GM23248 (cell line): ENCODE data around the gene PPIP5K1. TPM values are rescaled to one million over a fixed set of nuclear protein-coding genes. Genes with fewer than 3 reads are reported as not detected.
"Not testable (repeated sequence)": the region's sequence is repeated elsewhere in the genome, so short reads cannot be mapped to it uniquely, and the experiment has no call there.

Experiments
- DNase-seq: peaks from one replicate; pipeline ENCODE4 v3.0.0-alpha.2; 2015
- H2AFZ ChIP-seq: fragments of 200-600 bp; sonication (generic); 2 replicates; pipeline ENCODE4 v1.6.1; 2016; ENCODE audit warnings: antibody characterized with exemption
- H3F3A ChIP-seq: fragments of 200-600 bp; sonication (generic); 2 replicates; pipeline ENCODE4 v1.6.1; 2016; ENCODE audit warnings: mild to moderate bottlenecking, antibody characterized with exemption, mixed run types; ENCODE audit not compliant: insufficient read depth
- H3K27ac ChIP-seq: fragments of 200-600 bp; sonication (generic); 2 replicates; pipeline ENCODE4 v1.5.1; 2016; ENCODE audit warnings: mild to moderate bottlenecking
- H3K27me3 ChIP-seq: fragments of 200-600 bp; sonication (generic); replicated peaks from 2 replicates; pipeline ENCODE4 v1.6.1; 2016; ENCODE audit warnings: mild to moderate bottlenecking; ENCODE audit not compliant: insufficient read depth
- H3K36me3 ChIP-seq: fragments of 200-600 bp; sonication (generic); 2 replicates; pipeline ENCODE4 v1.6.1; 2016; ENCODE audit warnings: low read depth, mild to moderate bottlenecking
- H3K4me1 ChIP-seq: fragments of 200-600 bp; sonication (generic); 2 replicates; pipeline ENCODE4 v1.6.1; 2016; ENCODE audit warnings: mild to moderate bottlenecking; ENCODE audit not compliant: insufficient read depth
- H3K4me2 ChIP-seq: fragments of 200-600 bp; sonication (generic); one replicate; pipeline ENCODE4 v1.6.1; 2016; ENCODE audit warnings: mild to moderate bottlenecking; ENCODE audit not compliant: unreplicated experiment
- H3K4me3 ChIP-seq: fragments of 200-600 bp; sonication (generic); 2 replicates; pipeline ENCODE4 v1.5.1; 2016; ENCODE audit warnings: mild to moderate bottlenecking
- H3K79me2 ChIP-seq: fragments of 200-600 bp; sonication (generic); 2 replicates; pipeline ENCODE4 v1.6.1; 2016; ENCODE audit warnings: mild to moderate bottlenecking; ENCODE audit not compliant: insufficient read depth
- H3K9ac ChIP-seq: fragments of 200-600 bp; sonication (generic); 2 replicates; pipeline ENCODE4 v1.6.1; 2016; ENCODE audit warnings: mild to moderate bottlenecking
- H3K9me2 ChIP-seq: fragments of 200-600 bp; sonication (generic); 2 replicates; pipeline ENCODE4 v1.6.1; 2016; ENCODE audit warnings: mixed run types, mild to moderate bottlenecking, moderate library complexity; ENCODE audit not compliant: insufficient read depth
- H3K9me3 ChIP-seq: fragments of 200-600 bp; sonication (generic); one replicate; pipeline ENCODE4 v1.6.1; 2017; ENCODE audit warnings: low read depth
- H4K20me1 ChIP-seq: fragments of 200-600 bp; sonication (generic); 2 replicates; pipeline ENCODE4 v1.6.0; 2016; ENCODE audit not compliant: insufficient read depth
- EZH2 ChIP-seq: fragments of 200-600 bp; sonication (generic); IDR thresholded peaks from 2 replicates; pipeline ENCODE4 v1.6.1; 2018; ENCODE audit warnings: antibody characterized with exemption, mild to moderate bottlenecking; ENCODE audit not compliant: insufficient read depth, poor library complexity, severe bottlenecking
- EZH2phosphoT487 ChIP-seq: fragments of 200-600 bp; sonication (generic); IDR thresholded peaks from 2 replicates; pipeline ENCODE4 v1.6.1; 2018; ENCODE audit warnings: antibody characterized with exemption, moderate library complexity, mild to moderate bottlenecking, low read depth; ENCODE audit not compliant: insufficient read depth
- WGBS, 2 experiments: methylation state at CpG; one replicate each; pipeline ENCODE4 v1.1.6; 2015 to 2017; ENCODE audit warnings: low lambda C conversion rate in 2 of 2, low coverage in 1 of 2; ENCODE audit errors: missing lambda C conversion rate in 2 of 2; 5-methylcytosine and 5-hydroxymethylcytosine counted together
- in situ Hi-C: fragments of 300-500 bp; cut with MboI; formaldehyde crosslinking; loops from 2 replicates; pipeline ENCODE4 v1.15.0; 2020
- polyA plus RNA-seq: library from polyadenylated mRNA; unstranded; fragments of >200 nt; fragmentation: Nextera tagmentation; extraction: Ambion mirVana; gene quantifications from 2 replicates; pipeline ENCODE4 v1.2.1, GENCODE V29; 2016
- total RNA-seq: library from RNA; depleted of rRNA; stranded (reverse); fragments of >200 nt; shearing (Covaris generic); gene quantifications from 2 replicates; pipeline ENCODE4 v1.2.3, GENCODE V29; 2014; rRNA removed

Gene PPIP5K1
- total RNA-seq = 8.0 and 13.1 TPM in 2 replicates
- 7.0 and 8.2 TPM in 2 replicates for polyA plus RNA-seq

DNA sequence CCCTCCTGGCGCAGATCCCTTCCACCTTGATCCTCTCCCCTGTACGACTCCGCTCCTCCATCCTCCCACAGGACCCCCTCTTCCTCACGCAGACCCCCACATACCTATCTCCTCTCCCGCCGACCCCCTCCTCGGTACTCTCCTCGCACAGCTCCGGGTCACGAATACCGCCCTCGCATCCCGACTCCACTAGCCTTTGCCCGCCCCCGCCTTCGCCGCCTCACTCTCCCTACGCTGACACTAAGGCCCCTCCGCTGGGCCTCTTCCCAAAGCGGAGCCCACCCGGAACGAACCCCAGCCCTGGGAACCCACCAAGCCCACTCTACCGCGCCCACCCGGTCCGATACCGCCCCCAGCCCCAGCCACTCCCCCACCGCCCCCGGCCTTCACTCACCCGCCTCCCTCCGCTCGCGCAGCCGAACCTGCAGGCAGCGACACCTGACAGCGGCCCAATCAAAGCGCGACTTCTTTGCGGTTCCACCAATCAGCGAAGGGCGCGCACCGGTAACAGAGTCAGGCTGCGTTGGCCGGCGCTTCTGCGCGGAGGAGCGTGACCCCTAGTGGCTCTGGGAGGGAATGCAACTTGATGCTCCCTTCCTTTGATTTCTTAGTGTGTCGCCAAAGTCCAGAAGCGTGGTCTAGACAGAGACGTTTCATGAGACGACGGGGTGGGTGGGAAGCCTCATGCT, at the start of gene PPIP5K1:
Gene PPIP5K1 (minus strand): TSS at position 431 of the 689 bp plus-strand sequence. CDS start 5,704 bp downstream, outside the sequence.
- H3K4me1 ChIP-seq, H3K4me3 ChIP-seq, H3K4me2 ChIP-seq, H3K79me2 ChIP-seq, H3K9ac ChIP-seq, H4K20me1 ChIP-seq, H3K27ac ChIP-seq, H3K27me3 ChIP-seq, H3K9me3 ChIP-seq, H3K9me2 ChIP-seq, H3K36me3 ChIP-seq, H3F3A ChIP-seq, H2AFZ ChIP-seq, DNase-seq, in situ Hi-C loops: not testable (repeated sequence)
- WGBS, 2 experiments = no CpG with 5 or more reads among the region's 54 CpGs

DNA sequence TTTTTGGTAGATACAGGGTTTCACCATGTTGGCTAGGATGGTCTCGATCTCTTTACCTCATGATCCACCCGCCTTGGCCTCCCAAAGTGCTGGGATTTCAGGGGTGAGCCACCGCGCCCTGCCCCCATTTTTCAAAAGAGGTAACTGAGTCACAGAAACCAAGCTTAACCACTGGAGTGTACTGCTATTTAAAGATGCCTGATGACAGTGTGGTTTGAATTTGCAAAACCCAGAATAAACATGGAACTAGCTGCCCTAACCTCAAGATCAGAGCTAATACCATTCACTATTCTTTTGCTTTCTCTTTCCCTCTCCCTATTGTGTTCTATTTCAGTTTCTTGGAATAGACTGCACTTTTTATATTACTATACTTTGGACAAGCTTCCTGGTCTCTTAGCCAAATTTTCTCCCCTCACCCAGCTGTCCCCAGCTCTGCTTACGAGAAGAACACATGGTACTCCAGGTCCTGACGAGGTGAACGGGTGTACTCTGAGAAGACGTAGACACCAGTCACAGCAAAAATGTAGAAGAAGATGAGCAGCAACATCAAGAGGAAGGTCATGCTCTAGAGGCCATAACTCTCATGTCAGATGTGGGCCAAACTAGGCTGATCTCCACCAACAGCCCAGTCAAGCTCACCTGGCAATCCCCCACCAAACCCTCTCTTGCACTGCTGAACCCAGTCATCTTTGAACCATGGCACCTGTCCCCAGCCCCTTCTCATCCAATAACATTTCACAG, 48.6 kb upstream of the PPIP5K1 start:
- DNase-seq, H3K4me2 ChIP-seq, H3K36me3 ChIP-seq, H3K9me2 ChIP-seq, H3K4me1 ChIP-seq, H3F3A ChIP-seq, H2AFZ ChIP-seq, H3K79me2 ChIP-seq, H3K4me3 ChIP-seq, H3K9me3 ChIP-seq, H3K27ac ChIP-seq, in situ Hi-C loops, H3K9ac ChIP-seq, H4K20me1 ChIP-seq, H3K27me3 ChIP-seq: not testable (repeated sequence)
- WGBS, 2 experiments = 79 to 83% methylated on average over 8 of the region's 8 CpGs

DNA sequence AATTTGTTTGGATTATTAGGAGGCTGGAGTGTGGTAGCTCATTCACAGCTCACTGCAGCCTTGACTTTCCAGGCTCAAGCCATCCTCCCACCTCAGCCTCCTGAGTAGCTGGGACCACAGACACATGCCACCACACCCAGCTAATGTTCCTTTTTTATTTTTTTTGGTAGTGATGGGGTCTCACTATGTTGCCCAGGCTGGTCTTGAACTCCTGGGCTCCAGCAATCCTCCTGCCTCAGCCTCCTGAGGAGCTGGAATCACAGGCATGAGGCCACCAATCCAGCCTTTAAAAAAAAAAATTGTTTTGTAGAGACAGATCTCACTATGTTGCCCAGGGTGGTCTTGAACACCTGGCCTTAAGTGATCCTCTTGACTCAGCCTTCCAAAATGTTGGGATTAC, 36.9 kb upstream of the PPIP5K1 start:
- H3K4me1 ChIP-seq, H4K20me1 ChIP-seq, H3K9me3 ChIP-seq, H3K9ac ChIP-seq, DNase-seq, H3K79me2 ChIP-seq, in situ Hi-C loops, H3F3A ChIP-seq, H3K27ac ChIP-seq, H3K27me3 ChIP-seq, H3K9me2 ChIP-seq, H3K4me3 ChIP-seq, H2AFZ ChIP-seq, H3K4me2 ChIP-seq, H3K36me3 ChIP-seq: not testable (repeated sequence)

DNA sequence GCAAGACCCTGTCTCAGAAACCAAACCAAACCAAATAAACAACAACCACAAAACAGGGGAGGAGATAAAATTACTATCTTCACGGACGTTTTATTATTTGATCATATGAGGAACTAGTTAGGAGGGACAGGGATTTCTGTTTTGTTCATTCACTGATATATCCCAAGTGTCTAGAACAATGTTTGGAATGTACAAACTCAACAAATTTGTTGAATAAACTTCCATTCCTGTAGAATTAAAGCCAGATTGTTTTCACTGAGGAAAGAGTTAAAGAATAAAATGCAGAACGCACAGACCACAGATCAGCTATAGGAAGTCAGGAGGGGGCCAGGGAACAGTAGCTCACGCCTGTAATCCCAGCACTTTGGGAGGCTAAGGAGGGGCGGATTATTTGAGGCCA, 35.1 kb upstream of the PPIP5K1 start:
- in situ Hi-C loops = no loop called here

DNA sequence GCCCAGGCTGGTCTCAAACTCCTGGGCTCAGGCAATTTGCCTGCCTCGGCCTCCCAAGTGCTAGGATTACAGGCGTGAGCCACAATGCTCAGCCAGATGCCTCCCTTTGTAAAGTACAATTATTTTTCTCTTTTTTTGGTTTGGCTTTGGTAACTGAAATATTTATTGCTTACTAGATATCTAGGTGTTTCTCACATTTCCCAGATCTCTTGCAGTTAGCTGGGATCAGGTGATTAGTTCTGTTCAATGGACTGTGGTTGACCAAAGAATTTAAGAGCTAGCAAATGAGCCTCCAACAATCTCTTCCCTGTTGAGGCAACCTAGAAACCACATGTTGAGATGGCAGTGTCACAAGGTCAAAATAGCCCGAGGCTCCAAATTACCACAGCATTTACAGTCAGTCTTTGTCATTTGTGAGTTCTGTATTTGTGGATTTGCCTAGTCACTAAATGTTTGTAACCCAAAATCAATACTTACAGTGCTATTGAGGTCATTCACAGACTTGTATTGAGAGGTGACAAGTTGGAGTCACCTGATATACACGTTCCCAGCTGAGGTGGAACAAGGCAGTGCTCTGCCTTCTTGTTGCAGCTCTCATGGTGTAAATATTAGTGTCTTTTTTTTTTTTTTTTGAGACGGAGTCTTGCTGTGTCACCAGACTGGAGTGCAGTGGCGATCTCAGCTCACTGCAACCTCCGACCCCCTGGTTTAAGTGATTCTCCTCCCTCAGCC, 32.2 kb upstream of the PPIP5K1 start:
- H3K4me2 ChIP-seq, H2AFZ ChIP-seq, H3K4me3 ChIP-seq, H3K9me2 ChIP-seq, H3K4me1 ChIP-seq, H3K9me3 ChIP-seq, H3K36me3 ChIP-seq, H3K27ac ChIP-seq, H3K79me2 ChIP-seq, H3F3A ChIP-seq, H3K9ac ChIP-seq, in situ Hi-C loops, H3K27me3 ChIP-seq, DNase-seq, H4K20me1 ChIP-seq: not testable (repeated sequence)
- 20 to 30% methylated on average over 4 to 7 of the region's 7 CpGs for WGBS, 2 experiments

More for the DNA sequence above, 35.1 kb upstream of the PPIP5K1 start:
- Histone ChIP-seq H4K20me1 (no peaks in the 10 kb centered on the region), H2AFZ (no peak overlapping the region), H3K4me1 (no peaks in the 10 kb centered on the region), H3K9me2 (no peaks in the 10 kb centered on the region), H3K27me3 (peaks cover 4% of the 10 kb centered on the region), H3K9ac (no peak overlapping the region), H3K4me3 (no peak overlapping the region), H3K79me2 (no peaks in the 10 kb centered on the region), H3F3A (no peaks in the 10 kb centered on the region), H3K4me2 (no peak overlapping the region), H3K9me3 (no peaks in the 10 kb centered on the region), H3K27ac (no peak overlapping the region), H3K36me3 (no peaks in the 10 kb centered on the region)
- WGBS, 2 experiments = 10 to 16% methylated on average over 5 of the region's 5 CpGs
- DNase-seq = no peak
- TF ChIP-seq EZH2 = no peak
- TF ChIP-seq EZH2phosphoT487 = no peak

DNA sequence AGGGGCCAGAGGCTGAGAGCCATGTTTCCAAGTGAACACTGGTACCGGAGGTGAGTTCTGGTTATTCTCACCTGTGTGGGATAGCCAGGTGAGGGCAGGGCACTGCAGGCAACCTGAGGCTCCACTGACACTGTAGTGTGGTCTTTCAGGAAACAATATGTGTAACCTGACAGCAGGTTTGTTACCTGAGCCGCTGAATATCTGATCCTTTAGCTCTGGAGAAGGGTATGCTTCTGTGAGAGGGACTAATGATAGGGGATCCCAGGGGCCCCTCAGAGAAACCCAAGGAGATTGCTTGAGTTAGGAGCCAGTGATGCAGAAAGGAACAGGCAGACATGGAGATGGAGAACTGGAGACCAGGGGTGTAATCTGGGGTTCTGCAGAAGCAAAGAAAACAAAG, 28.7 kb upstream of the PPIP5K1 start, which contains the start of gene STRC:
Gene STRC (minus strand): TSS at position 101 of the 400 bp plus-strand sequence. CDS start 78 bp downstream, at position 23.
- H3K4me3 ChIP-seq, H3K9ac ChIP-seq, H2AFZ ChIP-seq, H3K36me3 ChIP-seq, DNase-seq, H3K9me3 ChIP-seq, H3K27me3 ChIP-seq, H3K27ac ChIP-seq, H4K20me1 ChIP-seq, H3K79me2 ChIP-seq, in situ Hi-C loops, H3K4me1 ChIP-seq, H3F3A ChIP-seq, H3K4me2 ChIP-seq, H3K9me2 ChIP-seq: not testable (repeated sequence)
- WGBS, 2 experiments = no CpG with 5 or more reads among the region's 2 CpGs

DNA sequence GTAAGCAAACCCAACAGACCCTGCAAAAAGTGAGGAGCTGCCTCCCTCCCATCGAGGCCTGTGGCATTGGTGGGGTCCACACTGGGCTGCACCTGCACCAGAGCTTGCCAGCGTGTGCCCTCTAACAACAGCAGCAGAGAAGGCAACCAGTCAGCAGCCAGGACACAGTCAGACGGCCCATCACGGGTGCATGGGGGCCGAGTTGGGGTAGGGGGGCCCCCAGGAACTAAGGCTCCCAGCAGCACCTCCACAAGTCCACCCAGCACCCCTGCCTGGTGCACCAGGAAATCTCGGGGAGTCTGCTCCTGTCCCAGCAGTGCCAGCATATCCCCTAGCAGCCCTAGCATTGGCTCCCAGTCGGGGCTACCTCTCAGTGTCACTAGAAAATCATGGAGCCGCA, 27.7 kb upstream of the PPIP5K1 start:
- H3K9me3 ChIP-seq, H3K36me3 ChIP-seq, H3K4me1 ChIP-seq, H3K27ac ChIP-seq, H3K9me2 ChIP-seq, H3K9ac ChIP-seq, H3K4me2 ChIP-seq, H3K79me2 ChIP-seq, H3K27me3 ChIP-seq, H3F3A ChIP-seq, DNase-seq, H3K4me3 ChIP-seq, in situ Hi-C loops, H2AFZ ChIP-seq, H4K20me1 ChIP-seq: not testable (repeated sequence)
- 28 to 32% methylated on average over 3 to 4 of the region's 8 CpGs for WGBS, 2 experiments
